NK-92 treated with Interleukin-12 subunit alpha and Interleukin-12 subunit beta, amount 100 ng/mL, for 24 hours (cell line): ENCODE measurements around the gene PRKCA.

Experiments used
- DNase-seq: peaks from one replicate; lab custom pipeline; 2025; lab: John Stamatoyannopoulos, UW

Gene PRKCA

GRCh38 chr17:66839616-66840015 is 537.2 kb downstream of the PRKCA start:
- no peak for DNase-seq

DNA sequence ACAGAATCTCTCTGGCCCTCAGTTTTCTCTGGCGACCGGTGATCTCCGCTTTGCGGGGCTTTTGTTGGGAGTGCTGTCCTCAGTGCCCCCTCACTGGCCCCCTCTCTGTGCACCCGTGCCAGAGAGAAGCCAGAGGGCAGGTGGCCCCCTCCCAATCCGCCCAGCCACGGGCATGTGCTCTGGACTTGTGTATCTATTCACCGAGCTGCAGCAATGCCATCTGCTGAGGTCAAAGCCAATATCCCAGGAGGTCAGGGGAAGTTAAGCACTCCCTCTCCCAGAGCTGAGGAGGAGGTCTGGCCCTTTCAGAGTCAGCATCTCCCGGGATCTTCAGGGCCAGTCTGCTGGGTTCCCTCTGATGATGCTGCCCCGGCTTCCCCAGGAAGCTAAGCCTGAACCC is 537.6 kb downstream of the PRKCA start:
- no peak for DNase-seq

DNA sequence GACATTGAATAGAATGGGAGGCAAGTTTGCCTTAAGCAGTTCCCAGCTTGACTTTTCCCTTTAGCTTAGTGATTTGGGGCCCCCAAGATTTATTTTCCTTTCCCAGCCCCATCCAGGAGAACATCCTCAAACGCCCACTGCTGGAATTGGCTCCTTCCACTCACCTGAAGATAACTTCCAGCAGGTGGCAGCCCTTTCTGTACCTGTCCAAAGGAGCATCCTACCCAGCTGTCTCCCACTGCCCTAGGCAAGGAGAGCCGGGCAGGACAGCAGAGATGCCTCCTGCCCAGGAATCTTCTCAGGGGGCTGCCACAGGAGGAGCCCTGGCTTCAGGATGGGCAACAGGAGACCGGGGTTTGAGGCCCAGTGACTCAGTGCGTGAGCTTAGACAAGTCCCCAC is 538.9 kb downstream of the PRKCA start:
- DNase-seq, result no peak

GRCh38 chr17:66841744-66842143 is 539.3 kb downstream of the PRKCA start:
- no peak for DNase-seq

GRCh38 chr17:66842505-66842904 is 540.1 kb downstream of the PRKCA start:
- DNase-seq, result no peak

- DNase-seq, result no peak
Observed at GRCh38 chr17:66842959-66843358, 540.5 kb downstream of the PRKCA start.

DNA sequence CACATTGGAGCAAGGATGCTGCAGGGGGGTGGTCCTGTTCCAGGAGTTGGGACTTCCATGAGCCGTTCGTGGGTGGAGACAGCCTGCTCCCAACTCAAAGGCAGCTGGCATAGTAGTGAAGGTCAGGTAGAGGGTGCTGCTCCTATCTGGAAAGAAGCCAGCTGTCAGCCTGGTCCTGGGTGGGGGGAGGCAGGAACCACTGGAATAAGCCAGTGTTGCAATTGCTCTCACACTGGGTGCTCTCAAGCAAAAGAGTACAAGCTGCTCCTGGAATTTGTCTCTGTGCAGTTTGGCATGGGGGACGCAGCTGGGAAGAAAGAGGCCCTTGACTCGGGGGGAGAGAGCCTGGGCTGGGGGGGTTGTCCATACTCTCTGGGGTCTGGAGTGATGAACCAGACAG is 541.2 kb downstream of the PRKCA start:
- no peak for DNase-seq

DNA sequence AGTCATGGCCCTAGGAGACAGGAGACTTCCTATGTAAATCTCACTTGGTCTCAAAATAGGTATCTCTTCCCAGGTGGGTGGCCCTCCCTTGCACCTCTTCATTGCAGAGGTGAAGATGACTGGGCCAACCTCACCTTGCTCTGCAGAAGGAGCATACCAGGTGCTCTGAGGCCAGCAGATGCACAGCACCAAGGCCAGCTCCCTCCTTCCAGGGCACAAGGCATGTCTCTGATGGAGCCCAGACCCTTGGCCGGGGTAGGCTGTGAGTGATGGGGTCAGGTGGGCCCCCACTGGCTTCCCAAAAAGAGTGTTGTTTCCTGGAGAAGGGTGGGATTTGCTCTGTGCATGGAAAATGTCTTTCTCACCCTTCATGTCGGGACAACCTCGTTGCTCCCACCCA is 545.3 kb downstream of the PRKCA start:
- no peak for DNase-seq

- DNase-seq, result no peak
Observed at GRCh38 chr17:66848496-66848895, 546.1 kb downstream of the PRKCA start.

DNA sequence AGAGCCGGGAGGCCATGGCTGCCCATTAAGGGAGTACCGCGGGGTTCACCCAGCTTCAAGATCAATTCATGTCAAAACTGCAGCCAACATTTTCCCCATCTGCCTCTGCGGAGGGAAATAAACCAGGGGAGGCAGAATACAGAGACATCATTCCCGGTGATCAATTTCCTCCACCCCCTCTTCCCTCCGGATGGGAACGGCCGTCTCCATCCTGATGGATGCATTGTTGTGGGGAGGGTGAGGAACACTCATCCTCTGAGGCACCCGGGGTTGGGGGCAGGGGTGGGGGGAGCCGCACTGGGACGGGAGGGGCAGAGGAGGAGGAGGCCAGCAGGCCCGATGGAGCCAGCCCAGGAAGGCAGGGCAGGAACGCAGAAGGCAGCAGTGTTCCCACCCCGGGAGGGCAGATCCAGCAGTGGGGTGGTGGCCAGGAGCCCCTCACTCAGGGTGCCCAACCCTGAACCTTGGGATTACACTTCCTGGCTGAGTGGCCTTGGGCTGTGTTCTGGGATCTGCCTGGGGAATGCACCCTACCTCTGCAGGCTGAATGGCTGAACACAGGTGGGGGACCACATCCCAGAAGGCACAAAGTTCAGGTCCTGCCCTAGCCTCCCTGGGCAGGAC is 546.7 kb downstream of the PRKCA start:
- DNase-seq, result no peak

DNA sequence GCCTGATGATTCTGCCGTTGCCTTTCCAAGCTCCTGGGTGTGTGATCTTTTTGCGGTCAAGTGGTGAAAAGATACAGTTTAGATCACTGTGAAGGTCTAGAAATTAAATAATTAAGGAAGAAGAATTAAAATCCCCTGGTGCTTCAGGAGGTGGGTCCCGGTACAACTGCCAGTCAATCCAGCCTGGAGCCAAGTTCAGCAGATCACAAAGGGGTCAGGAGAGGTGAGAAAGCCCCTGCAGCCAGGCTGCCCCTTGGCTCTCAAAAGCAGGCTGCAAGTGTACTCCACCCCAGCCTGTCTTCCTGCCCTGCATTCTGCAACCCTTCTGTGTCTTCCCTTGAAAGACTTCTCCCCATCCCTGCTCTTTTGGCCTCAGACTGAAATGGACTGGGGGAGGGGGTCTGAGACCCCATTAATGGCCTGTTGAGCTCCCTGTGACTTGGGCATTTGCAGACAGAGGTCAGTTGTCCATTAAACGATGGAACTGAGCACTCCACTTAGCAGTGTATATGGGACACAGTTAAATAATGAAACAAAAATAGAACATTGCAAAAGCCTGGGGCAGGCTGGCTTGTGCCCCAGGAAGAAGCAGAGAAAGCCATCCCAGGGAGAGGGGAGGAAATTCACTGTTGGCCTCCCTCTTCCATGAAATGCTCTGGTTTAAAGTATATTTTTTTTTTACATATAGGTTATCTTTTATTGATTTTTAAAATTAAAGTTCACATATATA is 547.6 kb downstream of the PRKCA start:
- no peak for DNase-seq

- no peak for DNase-seq
Observed at GRCh38 chr17:66850692-66851091, 548.3 kb downstream of the PRKCA start.

GRCh38 chr17:66855204-66855603 is 552.8 kb downstream of the PRKCA start:
- DNase-seq, result peak; percentile 32

DNA sequence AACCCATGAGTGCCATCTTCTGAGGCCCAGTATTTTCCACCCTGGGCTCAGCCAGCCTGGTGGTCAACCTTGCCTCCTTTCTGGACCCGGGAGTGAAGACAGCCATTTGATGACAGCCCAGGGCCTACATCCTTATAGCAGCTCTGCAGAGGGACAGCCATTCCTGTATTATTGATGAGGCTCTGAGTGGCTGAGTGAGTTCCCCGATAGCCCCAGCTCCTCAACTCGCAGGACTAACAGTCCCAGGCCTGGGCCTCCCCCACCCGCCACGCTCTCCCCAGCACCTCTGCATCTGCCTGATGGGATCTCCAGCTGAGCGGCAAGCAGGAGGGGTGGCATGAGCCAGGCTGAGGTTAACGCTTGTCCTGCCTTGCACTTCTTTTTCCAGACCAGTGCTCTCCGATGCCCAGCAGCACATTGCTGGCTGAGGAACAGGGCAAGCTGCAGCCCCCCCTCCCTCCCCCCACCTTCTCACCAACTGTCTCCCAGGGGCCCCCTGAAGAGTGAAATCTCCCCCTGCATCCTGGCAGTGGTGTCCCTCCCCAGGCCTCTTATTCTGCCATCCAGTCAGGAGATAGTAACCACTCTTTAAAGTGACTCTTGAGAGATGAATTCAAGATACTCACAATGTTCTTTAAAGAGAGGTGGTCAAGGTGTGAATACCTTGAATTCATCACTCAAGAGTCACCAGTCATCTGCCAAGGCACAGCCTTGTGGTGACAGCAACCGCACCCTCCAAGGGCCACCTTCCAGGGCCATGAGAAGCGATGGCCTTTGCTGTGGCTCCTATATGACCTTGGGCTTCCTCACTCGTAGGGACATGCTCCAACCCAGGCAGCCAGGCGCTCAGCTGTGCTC is 556.0 kb downstream of the PRKCA start:
- no peak for DNase-seq

GRCh38 chr17:66859353-66859752 is 556.9 kb downstream of the PRKCA start:
- DNase-seq, result no peak

GRCh38 chr17:66860204-66860603 is 557.8 kb downstream of the PRKCA start:
- no peak for DNase-seq
